SH-SY5Y (cell line): Measurements from ENCODE around the gene OGFOD2.

Experiments used
- GATA2 ChIP-seq: IDR thresholded peaks from 2 replicates; pipeline ENCODE4 v1.6.1; 2011; ENCODE audit warnings: mild to moderate bottlenecking, low read depth, low read length
- GATA3 ChIP-seq: IDR thresholded peaks from 2 replicates; pipeline ENCODE4 v1.6.1; 2011; ENCODE audit warnings: low read depth, mild to moderate bottlenecking, low read length, moderate library complexity

OGFOD2 gene

GRCh38 chr12:122974892-122975789 is at the start of gene OGFOD2:
Gene OGFOD2 (plus strand): TSS chr12:122975244. CDS start chr12:122975252, 8 bp downstream.
- TF ChIP-seq GATA3 (no peak), GATA2 (no peak)

- TF ChIP-seq GATA2, result no peak
- TF ChIP-seq GATA3, result no peak
Measured at GRCh38 chr12:122927756-122928403, 47.2 kb upstream of the OGFOD2 start.

- TF ChIP-seq GATA2, result no peak
- TF ChIP-seq GATA3, result no peak
Measured at GRCh38 chr12:122928404-122929147, 46.5 kb upstream of the OGFOD2 start.

GRCh38 chr12:122929148-122929538 is 45.9 kb upstream of the OGFOD2 start:
- no peak for TF ChIP-seq GATA3
- no peak for TF ChIP-seq GATA2

GRCh38 chr12:122929812-122930211 is 45.2 kb upstream of the OGFOD2 start:
- TF ChIP-seq GATA2 (no peak), GATA3 (no peak)

- TF ChIP-seq GATA3 (no peak), GATA2 (no peak)
Measured at GRCh38 chr12:122932207-122932606, 42.8 kb upstream of the OGFOD2 start.

GRCh38 chr12:122934722-122935121 is 40.3 kb upstream of the OGFOD2 start:
- no peak for TF ChIP-seq GATA2
- no peak for TF ChIP-seq GATA3

GRCh38 chr12:122935318-122935717 is 39.7 kb upstream of the OGFOD2 start:
- no peak for TF ChIP-seq GATA3
- no peak for TF ChIP-seq GATA2

GRCh38 chr12:122937622-122938091 is 37.4 kb upstream of the OGFOD2 start:
- no peak for TF ChIP-seq GATA2
- no peak for TF ChIP-seq GATA3

GRCh38 chr12:122939125-122939524 is 35.9 kb upstream of the OGFOD2 start:
- TF ChIP-seq GATA2 (no peak), GATA3 (no peak)

- TF ChIP-seq GATA3 (no peak), GATA2 (no peak)
Measured at GRCh38 chr12:122942637-122943036, 32.4 kb upstream of the OGFOD2 start.

GRCh38 chr12:122943196-122943595 is 31.8 kb upstream of the OGFOD2 start:
- TF ChIP-seq GATA2, result no peak
- TF ChIP-seq GATA3, result no peak

- no peak for TF ChIP-seq GATA3
- no peak for TF ChIP-seq GATA2
Measured at GRCh38 chr12:122944605-122945592, 30.1 kb upstream of the OGFOD2 start.
